ENCODE data around the gene ZBTB39.
"Not testable (repeated sequence)": the region's sequence is repeated elsewhere in the genome, so short reads cannot be mapped to it uniquely, and the experiment has no call there.

ZBTB39 gene

GRCh38 chr12:56983386-56983785 lies 23.0 kb downstream of the ZBTB39 start:
- no peak overlapping the region for H3K4me3 ChIP-seq (ENCODE audit: low read depth, low read length)
- TF ChIP-seq CTCF (IDR thresholded peaks at IDR 0.05; ENCODE audit: low read depth, low read length) = no peak

- not testable (repeated sequence) for H3K4me3 ChIP-seq (ENCODE audit: low read depth, low read length)
These were observed 23.6 kb downstream of the ZBTB39 start for GRCh38 chr12:56982578-56983236.

GRCh38 chr12:56980941-56981530 lies 25.3 kb downstream of the ZBTB39 start:
- no peak for TF ChIP-seq CTCF (IDR thresholded peaks at IDR 0.05; ENCODE audit: low read depth, low read length)
- H3K4me3 ChIP-seq (ENCODE audit: low read depth, low read length) = no peak overlapping the region

GRCh38 chr12:56980268-56980667 lies 26.1 kb downstream of the ZBTB39 start:
- no peak overlapping the region for H3K4me3 ChIP-seq (ENCODE audit: low read depth, low read length)
- no peak for TF ChIP-seq CTCF (IDR thresholded peaks at IDR 0.05; ENCODE audit: low read depth, low read length)

GRCh38 chr12:56979628-56980027 lies 26.7 kb downstream of the ZBTB39 start:
- TF ChIP-seq CTCF (IDR thresholded peaks at IDR 0.05; ENCODE audit: low read depth, low read length) = no peak
- no peak overlapping the region for H3K4me3 ChIP-seq (ENCODE audit: low read depth, low read length)

GRCh38 chr12:56978397-56979138 lies 27.8 kb downstream of the ZBTB39 start:
- TF ChIP-seq CTCF (IDR thresholded peaks at IDR 0.05; ENCODE audit: low read depth, low read length) = no peak
- H3K4me3 ChIP-seq (ENCODE audit: low read depth, low read length) = no peak overlapping the region

GRCh38 chr12:56977361-56977760 lies 29.0 kb downstream of the ZBTB39 start:
- H3K4me3 ChIP-seq (ENCODE audit: low read depth, low read length) = not testable (repeated sequence)

- not testable (repeated sequence) for H3K4me3 ChIP-seq (ENCODE audit: low read depth, low read length)
These were observed 32.1 kb downstream of the ZBTB39 start for GRCh38 chr12:56974224-56974623.

GRCh38 chr12:56968910-56969309 lies 37.4 kb downstream of the ZBTB39 start:
- H3K4me3 ChIP-seq (ENCODE audit: low read depth, low read length) = not testable (repeated sequence)

- not testable (repeated sequence) for H3K4me3 ChIP-seq (ENCODE audit: low read depth, low read length)
These were observed 40.2 kb downstream of the ZBTB39 start for GRCh38 chr12:56965997-56966642.

- not testable (repeated sequence) for H3K4me3 ChIP-seq (ENCODE audit: low read depth, low read length)
These were observed 41.2 kb downstream of the ZBTB39 start for GRCh38 chr12:56965124-56965523.

- H3K4me3 ChIP-seq (ENCODE audit: low read depth, low read length) = not testable (repeated sequence)
These were observed 42.8 kb downstream of the ZBTB39 start for GRCh38 chr12:56963557-56963956.

- not testable (repeated sequence) for H3K4me3 ChIP-seq (ENCODE audit: low read depth, low read length)
These were observed 44.1 kb downstream of the ZBTB39 start for GRCh38 chr12:56962247-56962646.
